Keratinocyte (primary cell): ENCODE results near the gene LRRC63. TPM values are rescaled to one million over a fixed set of nuclear protein-coding genes. Genes with fewer than 3 reads are reported as not detected.

Experiments
- DNase-seq: peaks from one replicate; pipeline ENCODE4 v3.0.0-alpha.2; 2011; ENCODE audit warnings: low read depth, missing footprints, low spot score
- FAIRE-seq: peaks from 2 replicates; lab custom pipeline; 2011; peaks lifted over from hg19 to GRCh38; lab: Jason Lieb, UNC
- H2AFZ ChIP-seq: 2 replicates; pipeline ENCODE4 v1.6.0; 2012; ENCODE audit warnings: low read length, control low read depth, inconsistent platforms; ENCODE audit not compliant: control insufficient read depth
- H3K27ac ChIP-seq: 2 replicates; pipeline ENCODE4 v1.5.1; 2011; ENCODE audit warnings: low read length; ENCODE audit not compliant: control insufficient read depth, insufficient read depth
- H3K27me3 ChIP-seq: 3 replicates; pipeline ENCODE4 v1.6.0; 2011; ENCODE audit warnings: low read length; ENCODE audit not compliant: control insufficient read depth, insufficient read depth; ENCODE audit errors: extremely low read depth
- H3K36me3 ChIP-seq, 2 experiments: 2 replicates in 1 of 2; 3 replicates in 1 of 2; pipeline ENCODE4 v1.5.1; 2011; ENCODE audit warnings: low read length in 2 of 2, mild to moderate bottlenecking in 1 of 2; ENCODE audit not compliant: control insufficient read depth in 2 of 2, insufficient read depth in 2 of 2; ENCODE audit errors: extremely low read depth in 1 of 2
- H3K4me1 ChIP-seq: 3 replicates; pipeline ENCODE4 v1.5.1; 2011; ENCODE audit warnings: low read length; ENCODE audit not compliant: control insufficient read depth, insufficient read depth; ENCODE audit errors: extremely low read depth
- H3K4me2 ChIP-seq: 3 replicates; pipeline ENCODE4 v1.6.0; 2011; ENCODE audit warnings: low read depth, low read length; ENCODE audit not compliant: control insufficient read depth, insufficient read depth; ENCODE audit errors: extremely low read depth
- H3K4me3 ChIP-seq, 3 experiments: fragments of 200-600 bp in 1 of 3; sonication (generic) in 1 of 3; 2 replicates in 2 of 3; 3 replicates in 1 of 3; pipeline ENCODE4 v1.5.1; 2011 to 2016; ENCODE audit warnings: low read length in 3 of 3, mild to moderate bottlenecking in 3 of 3, control low read depth in 2 of 3, inconsistent platforms in 1 of 3, low read depth in 1 of 3, mixed read lengths in 1 of 3, mixed run types in 1 of 3, moderate library complexity in 1 of 3; ENCODE audit not compliant: control insufficient read depth in 2 of 3, insufficient read depth in 2 of 3; ENCODE audit errors: extremely low read depth in 1 of 3
- H3K79me2 ChIP-seq: 2 replicates; pipeline ENCODE4 v1.6.0; 2012; ENCODE audit warnings: low read length; ENCODE audit not compliant: control insufficient read depth, insufficient read depth
- H3K9ac ChIP-seq: 3 replicates; pipeline ENCODE4 v1.6.0; 2011; ENCODE audit warnings: low read length; ENCODE audit not compliant: control insufficient read depth, insufficient read depth; ENCODE audit errors: extremely low read depth
- H3K9me1 ChIP-seq: 3 replicates; pipeline ENCODE4 v1.6.0; 2011; ENCODE audit warnings: low read length; ENCODE audit not compliant: control insufficient read depth, insufficient read depth; ENCODE audit errors: extremely low read depth
- H3K9me3 ChIP-seq: 2 replicates; pipeline ENCODE4 v1.5.1; 2012; ENCODE audit warnings: low read depth, low read length; ENCODE audit not compliant: control insufficient read depth
- H4K20me1 ChIP-seq: 3 replicates; pipeline ENCODE4 v1.6.0; 2011; ENCODE audit warnings: low read length; ENCODE audit not compliant: control insufficient read depth, insufficient read depth; ENCODE audit errors: extremely low read depth
- CTCF ChIP-seq, 3 experiments: IDR thresholded peaks in 1 of 3; conservative IDR thresholded peaks in 1 of 3; optimal IDR thresholded peaks in 1 of 3; 2 replicates in 2 of 3; 3 replicates in 1 of 3; pipeline versions ENCODE3 to v1.5.1; 2011; ENCODE audit warnings: low read length in 3 of 3, mild to moderate bottlenecking in 3 of 3, moderate library complexity in 2 of 3, control low read depth in 1 of 3, inconsistent platforms in 1 of 3; ENCODE audit not compliant: insufficient read depth in 2 of 3; ENCODE audit errors: extremely low read depth in 1 of 3
- EZH2 ChIP-seq: IDR thresholded peaks from one replicate; pipeline ENCODE4 v1.6.1; 2012; ENCODE audit warnings: inconsistent platforms, mild to moderate bottlenecking, low read length, moderate library complexity
- dilution Hi-C: fragments of 300-500 bp; cut with MboI; formaldehyde crosslinking; loops from one replicate; pipeline ENCODE4 v1.7.0; 2020; ENCODE audit warnings: low sequenced_read_pairs; ENCODE audit not compliant: extremely low pct_ligation_motif_present
- polyA plus RNA-seq, 5 experiments: library from polyadenylated mRNA; depleted of rRNA in 3 of 5; stranded (reverse) in 3 of 5; stranded (forward) in 1 of 5; unstranded in 1 of 5; fragments of >200 nt; gene quantifications; 1 replicate in 1 of 5; 2 replicates in 3 of 5; 3 replicates in 1 of 5; pipeline versions ENCODE4 v1.2.1 to v1.2.3, GENCODE V29; 2011 to 2012; ENCODE audit warnings: missing spikeins in 2 of 5, low read depth in 1 of 5, low replicate concordance in 1 of 5

The LRRC63 gene
- polyA plus RNA-seq, 1 donor (not counting 4 experiments of a cell fraction or from before 2014, with no cell fraction given): not detected

DNA sequence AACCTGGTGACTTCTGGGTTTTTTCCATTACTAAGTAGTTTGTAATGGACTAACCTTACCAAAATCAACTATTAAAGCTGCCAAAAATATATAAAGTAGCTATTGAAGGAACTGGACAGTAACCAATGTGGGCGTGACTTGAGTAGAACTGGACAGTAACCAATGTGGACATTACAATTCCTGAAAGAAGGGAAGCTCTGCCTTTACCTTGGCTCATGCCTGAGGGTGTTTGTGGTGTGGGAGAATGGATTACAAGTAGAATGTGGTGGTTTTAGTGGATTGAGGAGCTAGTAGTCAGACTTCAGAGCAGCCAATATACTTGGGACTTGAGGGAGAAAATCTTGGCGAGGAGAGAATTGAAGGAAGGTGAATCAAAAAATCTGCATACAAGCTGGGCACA lies 17.5 kb downstream of the LRRC63 start:
- H3K4me1 ChIP-seq: no peaks in the 10 kb centered on the region
- H3K4me2 ChIP-seq: no peak overlapping the region
- H3K9me3 ChIP-seq: no peaks in the 10 kb centered on the region
- no peaks in the 10 kb centered on the region for H3K27me3 ChIP-seq
- no peak overlapping the region for H2AFZ ChIP-seq
- H3K27ac ChIP-seq: no peak overlapping the region
- no peaks in the 10 kb centered on the region for H3K36me3 ChIP-seq
- H3K9me1 ChIP-seq: no peaks in the 10 kb centered on the region
- FAIRE-seq: no peak
- H4K20me1 ChIP-seq: no peaks in the 10 kb centered on the region
- no peak for DNase-seq
- TF ChIP-seq CTCF (optimal IDR thresholded peaks at IDR 0.05 in 1 of 3, IDR thresholded peaks at IDR 0.05 in 1 of 3, conservative IDR thresholded peaks at IDR 0.05 in 1 of 3; ENCODE audit: extremely low read depth in 1 of 3, insufficient read depth in 2 of 3, low read length in 3 of 3) (no peak), EZH2 (no peak)
- no peaks in the 10 kb centered on the region for H3K79me2 ChIP-seq
- H3K4me3 ChIP-seq: no peak overlapping the region
- dilution Hi-C loops: no loop called here
- H3K9ac ChIP-seq: no peak overlapping the region

- Histone ChIP-seq H3K9ac (no peak overlapping the region), H2AFZ (no peak overlapping the region), H3K27me3 (no peaks in the 10 kb centered on the region), H3K4me3 (no peak overlapping the region), H3K27ac (no peak overlapping the region), H3K36me3 (no peaks in the 10 kb centered on the region), H3K4me1 (no peaks in the 10 kb centered on the region), H3K9me3 (no peaks in the 10 kb centered on the region), H3K79me2 (no peaks in the 10 kb centered on the region), H4K20me1 (no peaks in the 10 kb centered on the region), H3K4me2 (no peak overlapping the region), H3K9me1 (no peaks in the 10 kb centered on the region)
- dilution Hi-C loops: no loop called here
- no peak for FAIRE-seq
- TF ChIP-seq EZH2 (no peak), CTCF (optimal IDR thresholded peaks at IDR 0.05 in 1 of 3, IDR thresholded peaks at IDR 0.05 in 1 of 3, conservative IDR thresholded peaks at IDR 0.05 in 1 of 3; ENCODE audit: extremely low read depth in 1 of 3, insufficient read depth in 2 of 3, low read length in 3 of 3) (no peak)
- no peak for DNase-seq
Observed at GRCh38 chr13:46232281-46232680, 20.6 kb downstream of the LRRC63 start.
